HepG2 (cell line): Measurements from ENCODE around the gene POLR3F. TPM values are rescaled to one million over a fixed set of nuclear protein-coding genes. Genes with fewer than 3 reads are reported as not detected.

ENCODE experiments used
- E2F2 ChIP-seq: sonication (generic); formaldehyde crosslinking; IDR thresholded peaks from 2 replicates; pipeline ENCODE4 v1.4.0; 2020; ENCODE audit warnings: missing genetic modification reagents, borderline replicate concordance
- HOMEZ ChIP-seq: IDR thresholded peaks from 2 replicates; pipeline ENCODE4 v1.6.1; 2016; ENCODE audit warnings: low read depth
- KDM4B ChIP-seq: sonication (generic); formaldehyde crosslinking; IDR thresholded peaks from 2 replicates; pipeline ENCODE4 v1.4.0; 2020; ENCODE audit warnings: missing genetic modification reagents
- REL ChIP-seq: sonication (generic); formaldehyde crosslinking; conservative IDR thresholded peaks from 2 replicates; pipeline ENCODE4 v1.8.0; 2022; ENCODE audit warnings: mild to moderate bottlenecking, missing genetic modification reagents, moderate library complexity
- SMAD1 ChIP-seq: sonication (generic); formaldehyde crosslinking; IDR thresholded peaks from 2 replicates; pipeline ENCODE4 v1.4.0; 2020; ENCODE audit warnings: missing genetic modification reagents, low read depth, mild to moderate bottlenecking, borderline replicate concordance
- XRCC5 ChIP-seq: fragments of 200-400 bp; formaldehyde crosslinking; optimal IDR thresholded peaks from 2 replicates; pipeline ENCODE3; 2017; ENCODE audit warnings: mild to moderate bottlenecking, low read length
- ZKSCAN5 ChIP-seq: sonication (generic); formaldehyde crosslinking; IDR thresholded peaks from 2 replicates; pipeline ENCODE4 v1.5.1; 2020; ENCODE audit warnings: mild to moderate bottlenecking, missing genetic modification reagents
- ZNF12 ChIP-seq: sonication (generic); formaldehyde crosslinking; IDR thresholded peaks from 2 replicates; pipeline ENCODE4 v1.5.0; 2020; ENCODE audit warnings: missing genetic modification reagents
- ZNF180 ChIP-seq: sonication (generic); formaldehyde crosslinking; IDR thresholded peaks from 2 replicates; pipeline ENCODE4 v1.4.0; 2020; ENCODE audit warnings: low read depth, missing genetic modification reagents, borderline replicate concordance
- ZSCAN20 ChIP-seq: sonication (generic); formaldehyde crosslinking; IDR thresholded peaks from 2 replicates; pipeline ENCODE4 v1.4.0; 2020; ENCODE audit warnings: missing genetic modification reagents, mild to moderate bottlenecking, borderline replicate concordance
- ZSCAN31 ChIP-seq: sonication (generic); formaldehyde crosslinking; IDR thresholded peaks from 2 replicates; pipeline ENCODE4 v1.5.0; 2020; ENCODE audit warnings: low read depth, mild to moderate bottlenecking, missing genetic modification reagents
- ZSCAN9 ChIP-seq: IDR thresholded peaks from 2 replicates; pipeline ENCODE4 v1.6.1; 2016; ENCODE audit warnings: borderline replicate concordance
- polyA plus RNA-seq, 8 experiments: library from polyadenylated mRNA; depleted of rRNA in 3 of 8; stranded (reverse) in 7 of 8; unstranded in 1 of 8; fragments of >200 nt; fragmentation: Illumina TruSeq in 4 of 8; extraction: Trizol in 4 of 8; gene quantifications; 2 replicates each; pipeline versions ENCODE4 v1.2.1 to v1.2.3, GENCODE V29; 2011 to 2016; ENCODE audit warnings: low read depth in 4 of 8, missing spikeins in 1 of 8, mixed read lengths in 1 of 8; ENCODE audit not compliant: insufficient read depth in 1 of 8
- total RNA-seq, 5 experiments: library from RNA; depleted of rRNA; stranded (reverse); fragments of >200 nt; fragmentation: Illumina TruSeq; extraction: Trizol; gene quantifications; 2 replicates each; pipeline ENCODE4 v1.2.3, GENCODE V29; 2016; ENCODE audit warnings: low read depth in 1 of 5
- TF ChIP-seq, protein P1 (sequence below): sonication (generic); formaldehyde crosslinking; IDR thresholded peaks from 2 replicates; pipeline ENCODE4 v1.8.0; 2022; ENCODE audit warnings: low read depth, missing genetic modification reagents
- TF ChIP-seq, protein P2 (sequence below): sonication (generic); formaldehyde crosslinking; IDR thresholded peaks from 2 replicates; pipeline ENCODE4 v1.4.0; 2020; ENCODE audit warnings: missing genetic modification reagents, borderline replicate concordance
- TF ChIP-seq, protein P3 (sequence below): sonication (generic); formaldehyde crosslinking; IDR thresholded peaks from 2 replicates; pipeline ENCODE4 v1.8.1; 2023; ENCODE audit warnings: missing genetic modification reagents, inconsistent platforms, borderline replicate concordance
- TF ChIP-seq, protein P4 (sequence below): sonication (generic); formaldehyde crosslinking; IDR thresholded peaks from 2 replicates; pipeline ENCODE4 v1.8.0; 2022; ENCODE audit warnings: mild to moderate bottlenecking, missing genetic modification reagents, moderate library complexity

POLR3F gene
- total and polyA plus RNA-seq, 2 of the 13 experiments (the other 11 are each of a cell fraction or from before 2014, with no cell fraction given) = 11.7 to 25.5 TPM

GRCh38 chr20:18496740-18497592 lies 29.8 kb downstream of the POLR3F start, which contains the start of gene RBBP9 (continued):
- TF ChIP-seq, protein P1, sequence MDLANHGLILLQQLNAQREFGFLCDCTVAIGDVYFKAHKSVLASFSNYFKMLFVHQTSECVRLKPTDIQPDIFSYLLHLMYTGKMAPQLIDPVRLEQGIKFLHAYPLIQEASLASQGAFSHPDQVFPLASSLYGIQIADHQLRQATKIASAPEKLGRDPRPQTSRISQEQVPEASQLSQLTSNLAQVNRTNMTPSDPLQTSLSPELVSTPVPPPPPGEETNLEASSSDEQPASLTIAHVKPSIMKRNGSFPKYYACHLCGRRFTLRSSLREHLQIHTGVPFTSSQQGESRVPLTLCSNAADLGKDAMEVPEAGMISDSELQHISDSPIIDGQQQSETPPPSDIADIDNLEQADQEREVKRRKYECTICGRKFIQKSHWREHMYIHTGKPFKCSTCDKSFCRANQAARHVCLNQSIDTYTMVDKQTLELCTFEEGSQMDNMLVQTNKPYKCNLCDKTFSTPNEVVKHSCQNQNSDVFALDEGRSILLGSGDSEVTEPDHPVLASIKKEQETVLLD (CRISPR knock-in tag) = no peak
- TF ChIP-seq ZNF12 (CRISPR knock-in tag) = no peak
- TF ChIP-seq ZKSCAN5 (CRISPR knock-in tag) = no peak
- TF ChIP-seq ZSCAN20 = peak; percentile 41; the same call in 1 of the 2 replicates
- no peak; the same call in none of the 2 replicates for TF ChIP-seq KDM4B
- peak; percentile 47; the same call in 1 of the 2 replicates for TF ChIP-seq ZSCAN9 (CRISPR knock-in tag)
- peak; percentile 97; the same call in 1 of the 2 replicates for TF ChIP-seq SMAD1
- TF ChIP-seq ZNF180 (CRISPR knock-in tag) = no peak
- TF ChIP-seq, protein P2, sequence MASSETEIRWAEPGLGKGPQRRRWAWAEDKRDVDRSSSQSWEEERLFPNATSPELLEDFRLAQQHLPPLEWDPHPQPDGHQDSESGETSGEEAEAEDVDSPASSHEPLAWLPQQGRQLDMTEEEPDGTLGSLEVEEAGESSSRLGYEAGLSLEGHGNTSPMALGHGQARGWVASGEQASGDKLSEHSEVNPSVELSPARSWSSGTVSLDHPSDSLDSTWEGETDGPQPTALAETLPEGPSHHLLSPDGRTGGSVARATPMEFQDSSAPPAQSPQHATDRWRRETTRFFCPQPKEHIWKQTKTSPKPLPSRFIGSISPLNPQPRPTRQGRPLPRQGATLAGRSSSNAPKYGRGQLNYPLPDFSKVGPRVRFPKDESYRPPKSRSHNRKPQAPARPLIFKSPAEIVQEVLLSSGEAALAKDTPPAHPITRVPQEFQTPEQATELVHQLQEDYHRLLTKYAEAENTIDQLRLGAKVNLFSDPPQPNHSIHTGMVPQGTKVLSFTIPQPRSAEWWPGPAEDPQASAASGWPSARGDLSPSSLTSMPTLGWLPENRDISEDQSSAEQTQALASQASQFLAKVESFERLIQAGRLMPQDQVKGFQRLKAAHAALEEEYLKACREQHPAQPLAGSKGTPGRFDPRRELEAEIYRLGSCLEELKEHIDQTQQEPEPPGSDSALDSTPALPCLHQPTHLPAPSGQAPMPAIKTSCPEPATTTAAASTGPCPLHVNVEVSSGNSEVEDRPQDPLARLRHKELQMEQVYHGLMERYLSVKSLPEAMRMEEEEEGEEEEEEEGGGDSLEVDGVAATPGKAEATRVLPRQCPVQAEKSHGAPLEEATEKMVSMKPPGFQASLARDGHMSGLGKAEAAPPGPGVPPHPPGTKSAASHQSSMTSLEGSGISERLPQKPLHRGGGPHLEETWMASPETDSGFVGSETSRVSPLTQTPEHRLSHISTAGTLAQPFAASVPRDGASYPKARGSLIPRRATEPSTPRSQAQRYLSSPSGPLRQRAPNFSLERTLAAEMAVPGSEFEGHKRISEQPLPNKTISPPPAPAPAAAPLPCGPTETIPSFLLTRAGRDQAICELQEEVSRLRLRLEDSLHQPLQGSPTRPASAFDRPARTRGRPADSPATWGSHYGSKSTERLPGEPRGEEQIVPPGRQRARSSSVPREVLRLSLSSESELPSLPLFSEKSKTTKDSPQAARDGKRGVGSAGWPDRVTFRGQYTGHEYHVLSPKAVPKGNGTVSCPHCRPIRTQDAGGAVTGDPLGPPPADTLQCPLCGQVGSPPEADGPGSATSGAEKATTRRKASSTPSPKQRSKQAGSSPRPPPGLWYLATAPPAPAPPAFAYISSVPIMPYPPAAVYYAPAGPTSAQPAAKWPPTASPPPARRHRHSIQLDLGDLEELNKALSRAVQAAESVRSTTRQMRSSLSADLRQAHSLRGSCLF (CRISPR knock-in tag) = 0 out of 2 replicates have a peak, but pooled peaks have one; percentile 44
- TF ChIP-seq REL (CRISPR knock-in tag) = 0 out of 2 replicates have a peak, but pooled peaks have one; percentile 60
- no peak for TF ChIP-seq E2F2 (CRISPR knock-in tag)
- TF ChIP-seq, protein P3, sequence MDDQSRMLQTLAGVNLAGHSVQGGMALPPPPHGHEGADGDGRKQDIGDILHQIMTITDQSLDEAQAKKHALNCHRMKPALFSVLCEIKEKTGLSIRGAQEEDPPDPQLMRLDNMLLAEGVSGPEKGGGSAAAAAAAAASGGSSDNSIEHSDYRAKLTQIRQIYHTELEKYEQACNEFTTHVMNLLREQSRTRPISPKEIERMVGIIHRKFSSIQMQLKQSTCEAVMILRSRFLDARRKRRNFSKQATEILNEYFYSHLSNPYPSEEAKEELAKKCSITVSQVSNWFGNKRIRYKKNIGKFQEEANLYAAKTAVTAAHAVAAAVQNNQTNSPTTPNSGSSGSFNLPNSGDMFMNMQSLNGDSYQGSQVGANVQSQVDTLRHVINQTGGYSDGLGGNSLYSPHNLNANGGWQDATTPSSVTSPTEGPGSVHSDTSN (CRISPR knock-in tag) = peak; percentile 83; the same call in 1 of the 2 replicates
- TF ChIP-seq XRCC5 = peak; percentile 98
- TF ChIP-seq, protein P4, sequence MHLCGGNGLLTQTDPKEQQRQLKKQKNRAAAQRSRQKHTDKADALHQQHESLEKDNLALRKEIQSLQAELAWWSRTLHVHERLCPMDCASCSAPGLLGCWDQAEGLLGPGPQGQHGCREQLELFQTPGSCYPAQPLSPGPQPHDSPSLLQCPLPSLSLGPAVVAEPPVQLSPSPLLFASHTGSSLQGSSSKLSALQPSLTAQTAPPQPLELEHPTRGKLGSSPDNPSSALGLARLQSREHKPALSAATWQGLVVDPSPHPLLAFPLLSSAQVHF (CRISPR knock-in tag) = no peak; the same call in 1 of the 2 replicates
- no peak; the same call in none of the 2 replicates for TF ChIP-seq HOMEZ (CRISPR knock-in tag)
- peak; percentile 88 for TF ChIP-seq ZSCAN31 (CRISPR knock-in tag)
